HG03469 (cell line): ENCODE measurements around the gene RGS7.

Experiments used
- ATAC-seq: cut with Tn5 transposase; IDR thresholded peaks from one replicate; pipeline ENCODE4 v1.9.1; 2021; ENCODE audit warnings: mild to moderate bottlenecking, moderate library complexity, moderate number of reproducible peaks; ENCODE audit not compliant: unreplicated experiment

The RGS7 gene

DNA sequence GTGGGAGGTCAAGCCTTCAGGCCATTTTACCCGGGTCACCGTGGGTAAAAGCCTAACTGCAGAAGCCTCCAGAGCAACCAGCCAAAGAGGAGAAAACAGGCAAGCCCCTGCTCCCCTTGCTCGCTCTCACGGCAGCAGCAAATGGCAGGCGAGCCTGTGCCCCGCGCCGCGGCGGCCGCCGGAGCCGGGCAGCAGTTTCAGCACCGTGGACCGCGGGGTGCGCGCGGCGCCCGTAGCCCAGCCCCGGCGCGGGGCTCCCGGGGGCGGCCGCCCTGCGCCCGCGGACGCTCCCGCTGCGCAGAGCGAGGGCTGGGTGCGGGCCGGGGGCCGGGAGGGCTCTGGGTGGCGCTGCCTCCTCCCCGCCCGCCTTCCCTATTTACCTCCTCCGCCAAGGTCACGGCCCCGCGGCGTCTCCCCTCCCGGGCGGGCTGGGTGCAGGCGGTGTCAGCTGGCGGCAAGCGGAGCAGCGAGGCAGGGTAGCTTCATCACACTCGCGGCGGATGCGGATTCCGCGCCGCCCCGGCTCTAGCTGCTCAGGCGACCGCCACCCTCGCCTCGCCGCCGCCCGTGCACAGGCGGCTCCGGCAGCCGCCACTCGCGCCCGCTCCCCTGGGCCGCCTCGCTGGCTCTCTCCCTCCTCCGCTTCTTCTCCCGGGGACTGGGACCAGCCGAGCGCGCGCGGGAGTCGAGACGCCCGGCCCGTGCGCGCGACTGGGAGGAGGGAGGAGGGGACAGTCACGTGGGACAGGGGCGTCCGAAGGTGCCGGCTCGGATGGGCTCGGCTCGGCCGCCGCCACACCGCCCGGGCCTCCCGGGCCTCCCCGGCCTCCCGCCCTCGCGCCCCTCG, at the start of gene RGS7:
Gene RGS7, minus strand, starts transcription at position 687 of the 847 bp plus-strand sequence.
- peak; percentile 66 for ATAC-seq

DNA sequence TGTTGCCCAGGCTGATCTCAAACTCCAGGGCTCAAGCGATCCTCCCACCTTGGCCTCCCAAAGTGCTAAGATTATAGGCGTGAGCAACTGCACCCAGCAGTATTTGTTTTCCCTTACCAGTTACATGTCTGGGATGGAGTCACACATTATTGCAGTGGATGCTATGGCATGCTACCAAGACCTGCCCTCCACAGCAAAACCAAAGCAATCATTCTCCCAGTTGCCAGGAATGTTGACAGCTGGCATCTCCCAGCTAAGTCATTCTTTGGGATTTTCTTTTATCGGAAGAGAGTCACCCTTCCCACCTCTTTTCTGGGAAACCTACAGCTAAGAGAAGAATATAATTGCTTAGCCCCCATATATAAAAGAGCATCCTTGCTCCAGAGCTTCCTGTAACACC, 49.4 kb upstream of the RGS7 start:
- no peak for ATAC-seq

DNA sequence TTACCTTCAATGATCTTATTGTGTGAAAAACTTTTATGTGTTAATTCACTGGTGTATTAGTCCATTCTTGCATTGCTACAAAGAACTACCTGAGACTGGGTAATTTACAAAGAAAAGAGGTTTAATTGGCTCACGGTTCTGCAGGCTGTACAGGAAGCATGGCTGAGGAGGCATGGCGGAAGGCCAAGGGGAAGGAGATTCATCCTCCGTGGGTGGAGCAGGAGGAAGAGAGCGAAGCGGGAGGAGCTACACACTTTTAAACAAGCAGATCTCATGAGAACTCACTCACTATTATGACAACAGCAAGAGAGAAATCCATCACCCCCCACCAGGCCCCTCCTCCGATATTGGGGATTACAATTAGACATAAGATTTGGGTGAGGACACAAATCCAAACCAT, 44.2 kb upstream of the RGS7 start:
- ATAC-seq: no peak

DNA sequence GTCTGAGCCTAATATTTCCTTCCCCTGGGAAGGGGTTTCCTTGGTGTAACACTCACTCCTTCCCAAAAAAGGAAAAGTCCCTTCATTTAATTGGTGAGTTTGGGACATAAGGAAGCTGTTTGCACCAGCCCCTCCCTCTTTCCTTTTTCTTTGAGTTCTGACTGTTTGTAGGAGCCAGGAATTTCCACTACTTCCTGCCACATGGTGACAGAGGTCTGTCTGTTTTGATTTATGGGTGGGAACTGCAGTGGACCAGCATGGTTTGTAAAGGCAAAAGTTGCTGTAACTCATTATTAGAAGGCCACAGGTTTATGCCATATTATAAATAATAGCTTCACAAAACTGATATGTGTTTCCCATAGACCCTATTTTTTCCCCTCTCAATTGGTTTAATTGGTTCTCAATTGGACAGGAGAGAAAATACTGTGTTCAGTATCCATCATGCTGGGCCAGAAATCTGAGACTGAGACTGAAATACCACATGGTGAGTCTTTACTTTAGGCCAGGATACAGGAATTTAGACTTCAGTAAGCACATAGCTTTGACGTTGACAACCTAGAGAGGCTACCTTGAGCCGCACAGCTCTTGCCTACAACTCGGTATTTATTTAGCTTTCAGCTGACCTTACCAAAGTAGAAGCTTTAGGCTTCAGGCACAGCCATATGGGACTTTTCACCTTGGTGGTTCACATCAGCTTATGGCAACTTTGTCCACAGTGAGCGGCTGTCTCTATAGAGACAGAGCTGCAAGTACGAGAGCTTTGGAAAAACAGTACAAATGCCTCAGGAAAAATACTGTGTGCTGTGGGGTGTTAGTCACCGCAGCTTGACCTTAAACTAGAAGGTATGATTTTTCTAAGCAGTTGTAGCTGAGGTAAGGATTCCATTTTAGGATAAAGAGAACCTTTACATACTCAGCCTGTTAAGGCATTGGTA, 40.0 kb upstream of the RGS7 start:
- no peak for ATAC-seq

DNA sequence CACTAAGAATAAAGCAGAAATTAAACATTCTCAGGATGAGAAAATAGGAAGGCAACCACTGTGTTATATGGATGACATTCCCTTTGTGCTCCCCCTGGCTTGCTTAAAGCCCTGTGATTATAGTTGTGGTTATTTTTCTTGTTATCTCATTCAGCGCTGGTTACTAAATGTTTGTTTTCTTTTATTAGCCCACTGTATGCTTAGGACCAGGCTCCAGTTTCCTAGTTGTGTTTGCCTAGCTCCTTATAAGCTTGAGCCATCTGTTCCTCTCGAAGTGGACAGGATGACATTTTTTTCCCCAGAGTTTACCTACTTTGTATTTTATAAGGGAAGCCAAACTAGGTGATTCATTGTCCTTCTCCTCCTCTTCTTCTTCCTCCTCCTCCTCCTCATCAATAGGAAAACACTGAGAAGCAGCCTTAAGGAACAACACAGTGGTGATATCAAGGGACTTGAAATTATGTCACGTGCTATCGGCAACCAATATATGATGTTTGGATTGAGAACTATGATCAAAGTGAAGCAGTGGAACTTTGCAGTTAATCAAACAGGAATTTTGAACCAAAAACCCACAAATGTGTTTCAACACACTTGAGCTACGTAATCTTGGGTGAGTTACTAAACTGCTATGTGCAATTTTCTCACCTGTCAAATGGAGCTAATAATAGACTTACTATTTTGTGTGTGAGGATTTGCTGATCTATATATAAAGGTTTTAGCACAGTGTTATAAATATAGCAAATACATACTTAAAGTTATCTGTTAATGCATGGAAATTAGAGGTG, 35.1 kb upstream of the RGS7 start:
- ATAC-seq: no peak

DNA sequence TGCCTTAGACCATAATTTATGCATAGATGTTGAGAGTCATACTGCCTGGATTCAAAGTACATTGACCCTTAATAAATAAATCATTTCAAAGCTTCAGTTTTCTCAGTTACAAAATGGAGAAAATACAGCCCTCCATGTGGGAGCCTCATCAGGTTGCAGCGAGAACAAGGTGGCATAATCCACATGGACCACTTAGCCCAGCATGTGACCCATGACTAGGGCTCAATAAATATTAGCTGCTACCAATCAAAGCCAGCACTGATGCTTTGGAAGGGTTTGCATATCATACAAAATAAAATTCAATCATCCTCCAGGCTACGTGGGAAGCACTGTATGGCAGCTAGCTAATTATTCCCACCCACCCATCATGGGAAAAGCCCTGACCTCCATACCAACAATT, 33.5 kb upstream of the RGS7 start:
- ATAC-seq: no peak

DNA sequence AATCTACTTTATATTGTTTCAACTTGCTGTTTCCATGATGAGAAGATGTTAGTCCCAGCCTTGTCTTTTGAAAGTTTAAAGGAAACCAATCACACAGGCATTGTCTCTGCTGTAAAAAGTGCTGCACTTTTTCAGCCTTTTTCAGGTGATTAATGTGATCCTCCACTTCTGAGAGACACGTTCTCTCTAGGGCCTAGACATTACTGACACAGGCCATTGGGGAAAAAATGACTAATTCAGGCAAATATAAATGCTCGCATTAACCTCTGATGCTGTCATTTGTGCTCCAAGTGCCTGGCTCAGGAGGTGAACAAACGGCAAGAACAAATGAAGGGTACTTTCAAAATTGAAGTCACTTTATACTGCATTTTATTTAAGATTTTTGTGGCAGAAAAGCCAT, 32.4 kb upstream of the RGS7 start:
- ATAC-seq: no peak

DNA sequence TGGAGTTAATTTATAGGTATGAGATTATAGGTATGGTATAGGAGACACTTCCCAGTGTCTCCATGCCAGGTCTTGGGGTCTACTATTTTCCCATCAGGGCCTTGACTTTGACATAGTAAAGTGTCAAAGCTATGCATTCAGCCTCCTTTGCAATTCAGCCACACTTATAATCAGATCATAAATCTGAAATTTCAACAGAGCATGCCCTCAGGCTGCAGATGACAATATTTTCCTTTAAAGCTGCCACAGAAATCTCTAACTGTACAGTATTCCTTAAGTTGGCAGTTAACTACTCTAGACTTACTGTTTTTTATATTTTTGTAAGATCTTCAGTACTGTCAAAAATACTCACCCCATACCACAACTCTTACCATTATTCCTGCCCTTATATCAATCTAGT, 30.2 kb upstream of the RGS7 start:
- ATAC-seq: no peak

DNA sequence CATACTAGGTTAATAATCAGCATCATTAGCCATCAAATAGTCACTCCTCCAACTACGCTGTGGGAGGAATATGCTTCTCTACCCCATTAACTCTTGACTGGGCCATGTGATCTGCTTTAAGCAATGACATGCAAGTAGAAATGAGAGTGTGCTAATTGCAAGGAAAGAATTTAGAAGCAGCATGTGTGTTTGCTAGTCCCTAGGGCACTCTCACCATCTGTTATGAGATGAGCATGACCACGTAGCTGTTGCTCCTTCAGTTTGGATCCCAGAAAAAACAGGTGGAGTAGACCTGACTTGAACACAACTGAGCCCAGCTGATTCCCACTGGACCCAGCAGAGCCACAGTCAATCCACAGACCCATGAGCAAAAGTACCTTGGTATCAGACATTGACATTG, 19.7 kb upstream of the RGS7 start:
- no peak for ATAC-seq

DNA sequence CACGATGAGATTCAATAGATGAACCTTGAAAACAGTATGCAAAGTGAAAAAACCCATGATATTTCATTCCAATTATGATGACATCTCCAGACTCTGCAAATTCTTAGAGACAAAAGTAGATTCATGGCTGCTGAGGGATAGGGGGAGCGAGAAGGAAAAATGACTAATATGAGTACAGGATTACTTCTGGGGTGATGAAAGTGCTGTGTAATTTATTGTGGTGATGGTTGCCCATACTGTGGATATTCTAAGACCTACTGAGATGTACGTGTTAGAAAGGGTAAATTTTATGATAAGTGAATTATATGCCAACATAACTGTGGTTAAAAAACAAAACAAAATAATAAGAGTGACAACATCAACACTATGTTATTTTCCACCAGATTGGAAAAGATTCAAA, 18.9 kb upstream of the RGS7 start:
- no peak for ATAC-seq

DNA sequence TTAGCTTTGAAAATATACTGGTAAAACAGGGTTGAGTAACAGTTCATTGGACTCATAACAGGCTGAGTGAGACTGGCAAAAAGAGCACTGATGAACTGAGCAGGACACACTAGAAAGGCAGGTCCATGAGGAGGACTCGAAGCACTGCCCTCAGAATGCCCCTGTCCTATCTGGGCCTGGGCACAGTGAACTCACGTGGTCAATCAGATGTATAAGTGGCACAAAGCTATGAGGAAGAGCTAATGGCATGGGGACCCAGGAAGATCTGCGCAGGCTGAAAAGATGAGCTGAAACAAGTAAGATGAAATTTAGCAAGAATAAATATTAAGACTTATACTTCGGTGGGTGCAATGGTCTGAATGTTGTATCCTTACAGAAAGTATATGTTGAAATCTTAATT, 9.2 kb upstream of the RGS7 start:
- no peak for ATAC-seq

DNA sequence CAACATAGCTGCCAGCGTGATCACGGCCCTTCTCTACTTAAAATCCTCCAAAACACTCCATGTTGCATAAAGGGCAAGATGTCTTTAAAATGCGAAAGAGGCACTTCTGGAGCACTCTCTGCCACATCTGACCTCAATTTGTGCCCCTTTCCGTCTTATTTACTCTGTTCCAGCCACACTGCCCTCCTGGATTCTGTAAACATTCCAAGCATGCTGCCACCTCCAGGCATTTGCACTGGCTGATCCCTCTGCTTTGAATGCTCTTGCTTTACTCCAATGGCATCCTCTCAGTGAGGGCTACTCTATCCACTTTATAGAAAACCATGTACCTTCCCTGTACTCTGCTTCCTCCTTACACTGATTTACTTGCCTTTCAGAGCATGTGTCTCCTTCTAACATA, 5.3 kb upstream of the RGS7 start:
- no peak for ATAC-seq

DNA sequence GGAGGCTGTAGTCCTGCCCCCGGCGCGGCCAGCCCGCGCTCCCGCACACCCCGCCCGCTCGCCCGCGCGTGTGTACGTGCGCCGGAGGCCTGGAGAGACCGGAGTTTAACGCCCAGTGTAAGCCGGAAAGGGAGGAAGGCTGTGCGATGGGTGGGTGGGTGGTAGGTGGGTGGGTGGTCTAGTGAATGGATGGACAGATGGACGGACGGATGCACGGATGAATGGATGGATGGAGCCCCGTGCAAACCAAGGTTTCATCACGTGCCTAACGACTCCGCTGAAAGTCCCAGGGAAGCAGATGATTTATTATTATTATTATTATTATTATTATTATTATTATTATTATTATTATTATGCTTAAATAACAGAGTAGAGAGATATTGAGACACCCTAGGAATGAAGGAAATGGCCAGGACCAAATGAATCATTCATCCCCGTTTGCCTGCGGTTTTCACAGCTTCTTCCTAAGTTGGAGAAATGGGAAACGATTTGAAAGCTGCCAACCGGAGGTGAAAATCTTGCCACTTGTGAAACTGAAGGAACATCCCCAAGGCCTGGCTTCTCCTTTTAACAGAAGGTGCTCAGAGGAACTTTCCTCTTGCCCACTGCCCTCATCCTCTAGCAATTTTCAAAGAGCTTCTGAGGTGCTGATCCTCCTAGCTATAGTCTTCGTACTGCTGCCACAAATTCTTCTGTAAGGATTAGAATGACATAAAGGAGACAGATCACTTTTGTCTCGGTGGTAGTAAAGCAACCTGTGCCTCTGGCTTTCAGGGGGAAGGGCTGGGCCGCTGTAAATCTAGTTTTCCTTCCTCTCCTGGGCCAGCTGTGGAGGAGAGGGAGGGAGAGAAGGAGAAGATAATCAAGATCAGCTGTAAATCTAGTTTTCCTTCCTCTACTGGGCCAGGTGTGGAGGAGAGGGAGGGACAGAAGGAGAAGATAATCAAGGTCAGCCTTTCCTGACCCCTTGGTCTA, 648 bp upstream of the RGS7 start:
- ATAC-seq: no peak

DNA sequence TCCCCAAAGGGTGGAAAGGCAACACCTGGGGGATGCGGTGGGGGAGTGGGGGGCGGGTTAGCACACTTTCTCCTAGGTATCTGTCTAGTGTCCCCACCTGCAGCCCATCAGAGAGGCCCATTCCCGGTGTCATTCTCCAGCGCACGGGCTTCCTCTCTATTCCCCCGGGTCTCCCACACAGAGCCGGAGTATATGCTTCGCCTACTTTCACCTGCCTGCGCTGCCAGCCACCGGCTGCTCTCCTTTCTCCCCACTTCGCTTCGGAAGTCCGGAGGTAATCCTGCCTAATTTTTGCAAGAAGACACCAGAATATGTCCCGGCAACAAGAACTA, 852 bp downstream of the RGS7 start:
- no peak for ATAC-seq

DNA sequence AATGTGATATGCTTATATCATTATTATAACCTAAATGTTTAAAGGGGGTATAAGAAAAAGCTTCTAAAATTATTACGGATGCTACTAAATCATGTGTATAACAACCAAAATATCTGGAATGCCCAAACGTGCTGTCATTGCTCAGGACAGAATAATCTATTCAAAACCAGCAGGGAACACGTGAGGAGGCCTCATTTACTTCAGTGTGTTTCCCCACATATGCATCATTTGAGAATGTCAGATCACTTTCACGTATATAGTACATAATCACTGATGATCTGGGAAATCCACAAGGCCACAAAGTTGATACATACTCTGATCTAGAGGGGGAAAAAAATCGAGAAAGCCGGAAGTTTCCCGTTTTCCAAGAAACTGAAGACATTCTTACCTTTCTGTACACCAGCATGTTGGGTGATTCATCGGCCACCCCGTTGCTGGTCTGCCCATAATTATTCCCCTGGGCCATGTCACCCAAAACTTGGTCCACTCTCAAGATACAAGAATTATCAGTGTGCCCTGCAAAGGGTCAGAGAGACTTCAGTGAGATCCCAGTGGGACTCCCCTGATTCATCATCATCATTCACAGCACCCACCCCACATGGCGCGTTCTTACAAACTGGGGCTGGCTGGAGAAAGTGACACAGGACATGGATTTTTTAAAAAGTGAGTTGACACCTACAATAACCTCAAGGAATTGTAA, 1.5 kb downstream of the RGS7 start:
- no peak for ATAC-seq

DNA sequence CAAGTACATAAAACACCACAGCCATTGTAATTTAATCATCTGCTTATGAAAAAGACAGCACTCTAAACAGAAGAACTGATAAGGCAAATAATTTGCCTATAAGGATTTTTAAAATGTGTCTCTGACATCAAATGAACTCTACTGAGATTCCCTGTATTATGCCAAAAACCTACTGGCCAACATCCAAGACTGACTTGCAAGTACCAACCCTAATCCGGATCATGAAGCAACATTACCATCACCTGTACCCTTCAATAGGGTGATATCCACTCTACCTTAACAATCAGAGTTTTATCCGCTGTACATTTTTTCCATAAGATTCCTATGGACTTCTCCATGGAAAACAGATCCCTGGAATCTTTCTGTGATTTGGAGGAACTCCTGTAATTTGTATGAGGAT, 4.6 kb downstream of the RGS7 start:
- no peak for ATAC-seq

DNA sequence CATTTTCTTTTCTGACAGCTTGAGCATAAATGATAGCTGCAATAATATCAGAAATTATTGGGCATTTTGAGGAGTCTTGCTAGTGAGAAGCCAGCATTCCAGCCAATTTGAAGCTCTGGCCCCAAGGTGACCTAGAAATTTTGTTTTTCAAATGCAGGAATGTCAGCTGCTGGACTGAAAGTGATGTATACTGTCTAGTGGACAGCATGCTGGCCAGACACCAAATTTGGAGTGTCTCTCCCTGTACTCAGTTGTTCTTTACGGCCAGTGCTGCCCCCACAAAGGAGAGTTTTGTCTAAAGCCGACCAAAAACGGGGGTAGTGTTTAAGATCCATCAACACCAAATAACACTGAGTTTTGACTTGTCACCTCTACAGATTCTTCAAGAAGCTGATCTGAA, 5.2 kb downstream of the RGS7 start:
- ATAC-seq: no peak

DNA sequence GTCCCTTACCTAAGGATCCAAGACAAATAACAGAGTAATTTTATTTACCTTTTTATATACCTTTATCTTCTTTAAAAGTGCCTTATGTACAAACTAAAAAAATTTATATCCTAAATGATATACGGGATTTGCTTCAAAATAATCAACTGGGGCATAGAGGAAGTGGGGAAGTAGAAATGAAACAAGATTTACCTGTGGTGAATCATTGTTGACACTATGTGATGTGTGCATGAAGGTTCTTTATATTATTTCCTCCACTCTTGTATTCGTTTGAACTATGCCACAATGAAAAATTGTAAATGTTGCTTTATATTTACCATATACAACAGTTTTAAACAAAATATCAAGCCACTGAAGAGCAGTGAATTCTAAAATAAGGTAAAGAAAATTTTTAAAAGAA, 13.0 kb downstream of the RGS7 start:
- ATAC-seq: no peak

DNA sequence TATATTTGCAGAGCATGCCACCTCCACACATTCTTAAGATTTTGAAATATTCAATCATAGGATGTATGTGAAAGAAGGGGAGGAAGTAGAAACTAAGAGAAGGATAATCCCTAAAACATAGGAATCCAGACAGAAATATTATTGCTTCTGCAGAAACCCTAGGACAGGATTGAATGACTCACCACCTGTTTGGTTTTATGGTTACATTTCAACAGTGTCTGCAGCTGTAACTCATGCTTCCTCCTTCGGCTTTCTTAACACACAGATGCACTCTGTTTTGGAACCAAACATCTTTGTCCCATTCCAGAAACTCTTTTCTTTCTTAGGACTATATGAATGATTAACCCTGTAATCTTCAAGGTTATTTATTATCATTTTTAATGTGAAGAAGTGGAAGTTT, 20.7 kb downstream of the RGS7 start:
- no peak for ATAC-seq

DNA sequence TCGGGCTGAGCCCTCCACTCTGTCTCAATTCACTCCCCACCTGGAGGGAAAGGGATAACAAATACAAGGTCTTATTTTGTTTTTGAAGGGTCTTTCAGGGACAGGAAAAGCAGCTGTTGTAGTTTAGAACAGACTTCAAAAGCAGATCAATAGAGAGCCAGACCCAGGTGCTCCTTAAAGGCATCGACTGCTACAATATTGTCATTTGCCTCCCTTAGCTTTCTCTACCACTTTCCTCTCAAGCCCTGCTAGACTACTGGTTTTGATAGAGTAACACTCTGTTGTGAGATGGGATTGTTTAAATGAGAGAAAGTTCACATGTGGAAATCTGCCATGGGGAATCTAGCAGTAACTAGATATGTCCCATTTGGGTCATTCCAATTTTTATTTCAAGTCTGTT, 24.0 kb downstream of the RGS7 start:
- no peak for ATAC-seq
